ENCODE results near the gene SPSB4.

SPSB4 gene

GRCh38 chr3:141057946-141058800, 7.0 kb downstream of the SPSB4 start:
- Histone ChIP-seq H3K27ac (no peak overlapping the region), H3K9me3 (ENCODE audit: low read depth, low read length) (no peaks in the 10 kb centered on the region), H3K9ac (ENCODE audit: insufficient read length) (no peak overlapping the region), H3K4me3 (no peak overlapping the region), H3K36me3 (ENCODE audit: insufficient read depth, low read length) (no peaks in the 10 kb centered on the region)
- TF ChIP-seq FOXP2 (optimal IDR thresholded peaks at IDR 0.05; ENCODE audit: control extremely low read depth, extremely low read length, insufficient read depth) = no peak
- no peak for TF ChIP-seq EZH2 (IDR thresholded peaks at IDR 0.05)
- no peak for TF ChIP-seq POLR2AphosphoS5 (IDR thresholded peaks at IDR 0.05; ENCODE audit: borderline replicate concordance, low read depth, low read length)
- DNase-seq (ENCODE audit: low read depth, low spot score) = no peak

GRCh38 chr3:141058996-141059395, 7.8 kb downstream of the SPSB4 start:
- Histone ChIP-seq H3K4me3 (no peak overlapping the region), H3K27ac (no peak overlapping the region), H3K9me3 (ENCODE audit: low read depth, low read length) (no peaks in the 10 kb centered on the region), H3K9ac (ENCODE audit: insufficient read length) (no peak overlapping the region), H3K36me3 (ENCODE audit: insufficient read depth, low read length) (no peaks in the 10 kb centered on the region)
- no peak for TF ChIP-seq POLR2AphosphoS5 (IDR thresholded peaks at IDR 0.05; ENCODE audit: borderline replicate concordance, low read depth, low read length)
- TF ChIP-seq FOXP2 (optimal IDR thresholded peaks at IDR 0.05; ENCODE audit: control extremely low read depth, extremely low read length, insufficient read depth) = no peak
- TF ChIP-seq EZH2 (IDR thresholded peaks at IDR 0.05) = no peak
- no peak for DNase-seq (ENCODE audit: low read depth, low spot score)

- TF ChIP-seq FOXP2 (optimal IDR thresholded peaks at IDR 0.05; ENCODE audit: control extremely low read depth, extremely low read length, insufficient read depth) = no peak
- no peak for TF ChIP-seq POLR2AphosphoS5 (IDR thresholded peaks at IDR 0.05; ENCODE audit: borderline replicate concordance, low read depth, low read length)
- TF ChIP-seq EZH2 (IDR thresholded peaks at IDR 0.05) = no peak
- Histone ChIP-seq H3K27ac (no peak overlapping the region), H3K36me3 (ENCODE audit: insufficient read depth, low read length) (no peaks in the 10 kb centered on the region), H3K9me3 (ENCODE audit: low read depth, low read length) (no peaks in the 10 kb centered on the region), H3K9ac (ENCODE audit: insufficient read length) (no peak overlapping the region), H3K4me3 (no peak overlapping the region)
- no peak for DNase-seq (ENCODE audit: low read depth, low spot score)
Observed at GRCh38 chr3:141059816-141060215, 8.7 kb downstream of the SPSB4 start.

GRCh38 chr3:141060327-141060726, 9.2 kb downstream of the SPSB4 start:
- TF ChIP-seq FOXP2 (optimal IDR thresholded peaks at IDR 0.05; ENCODE audit: control extremely low read depth, extremely low read length, insufficient read depth) = no peak
- no peak for TF ChIP-seq POLR2AphosphoS5 (IDR thresholded peaks at IDR 0.05; ENCODE audit: borderline replicate concordance, low read depth, low read length)
- TF ChIP-seq EZH2 (IDR thresholded peaks at IDR 0.05) = no peak
- DNase-seq (ENCODE audit: low read depth, low spot score) = no peak
- no peaks in the 10 kb centered on the region for H3K9me3 ChIP-seq (ENCODE audit: low read depth, low read length)
- no peak overlapping the region for H3K9ac ChIP-seq (ENCODE audit: insufficient read length)
- no peaks in the 10 kb centered on the region for H3K36me3 ChIP-seq (ENCODE audit: insufficient read depth, low read length)
- no peak overlapping the region for H3K4me3 ChIP-seq
- no peak overlapping the region for H3K27ac ChIP-seq

- H3K9ac ChIP-seq (ENCODE audit: insufficient read length) = no peak overlapping the region
- H3K4me3 ChIP-seq = no peak overlapping the region
- no peaks in the 10 kb centered on the region for H3K36me3 ChIP-seq (ENCODE audit: insufficient read depth, low read length)
- no peak for TF ChIP-seq POLR2AphosphoS5 (IDR thresholded peaks at IDR 0.05; ENCODE audit: borderline replicate concordance, low read depth, low read length)
- TF ChIP-seq EZH2 (IDR thresholded peaks at IDR 0.05) = no peak
- no peak for TF ChIP-seq FOXP2 (optimal IDR thresholded peaks at IDR 0.05; ENCODE audit: control extremely low read depth, extremely low read length, insufficient read depth)
- DNase-seq (ENCODE audit: low read depth, low spot score) = no peak
- no peak overlapping the region for H3K27ac ChIP-seq
- no peaks in the 10 kb centered on the region for H3K9me3 ChIP-seq (ENCODE audit: low read depth, low read length)
Observed at GRCh38 chr3:141063831-141064230, 12.7 kb downstream of the SPSB4 start.

- no peak for DNase-seq (ENCODE audit: low read depth, low spot score)
- Histone ChIP-seq H3K36me3 (ENCODE audit: insufficient read depth, low read length) (no peaks in the 10 kb centered on the region), H3K4me3 (no peak overlapping the region), H3K9me3 (ENCODE audit: low read depth, low read length) (no peaks in the 10 kb centered on the region), H3K9ac (ENCODE audit: insufficient read length) (no peak overlapping the region), H3K27ac (no peak overlapping the region)
- no peak for TF ChIP-seq POLR2AphosphoS5 (IDR thresholded peaks at IDR 0.05; ENCODE audit: borderline replicate concordance, low read depth, low read length)
- TF ChIP-seq EZH2 (IDR thresholded peaks at IDR 0.05) = no peak
- TF ChIP-seq FOXP2 (optimal IDR thresholded peaks at IDR 0.05; ENCODE audit: control extremely low read depth, extremely low read length, insufficient read depth) = no peak
Observed at GRCh38 chr3:141064255-141064926, 13.2 kb downstream of the SPSB4 start.

GRCh38 chr3:141065258-141065657, 14.1 kb downstream of the SPSB4 start:
- Histone ChIP-seq H3K9me3 (ENCODE audit: low read depth, low read length) (no peaks in the 10 kb centered on the region), H3K36me3 (ENCODE audit: insufficient read depth, low read length) (no peaks in the 10 kb centered on the region), H3K27ac (no peak overlapping the region), H3K9ac (ENCODE audit: insufficient read length) (no peak overlapping the region), H3K4me3 (no peak overlapping the region)
- TF ChIP-seq EZH2 (IDR thresholded peaks at IDR 0.05) (no peak), POLR2AphosphoS5 (IDR thresholded peaks at IDR 0.05; ENCODE audit: borderline replicate concordance, low read depth, low read length) (no peak), FOXP2 (optimal IDR thresholded peaks at IDR 0.05; ENCODE audit: control extremely low read depth, extremely low read length, insufficient read depth) (no peak)
- DNase-seq (ENCODE audit: low read depth, low spot score) = no peak
